ENCODE data around the gene ABHD10. TPM values are rescaled to one million over a fixed set of nuclear protein-coding genes. Genes with fewer than 3 reads are reported as not detected.

The ABHD10 gene
- total RNA-seq, 3 donors from 2014 or later (not counting 1 experiment from before 2014, with no cell fraction given): 21.6 to 24.0 (median 22.6) TPM

GRCh38 chr3:112002096-112002971 is 23.5 kb downstream of the ABHD10 start:
- no peak overlapping the region for H3K27ac Mint-ChIP-seq
- H3K27me3 Mint-ChIP-seq (ENCODE audit: low read depth in 2 of 2): peaks cover 10 to 18% of the 10 kb centered on the region in 2 donors
- H3K4me1 Mint-ChIP-seq: peaks cover 26 to 29% of the 10 kb centered on the region in 2 donors
- peaks cover 22% of the 10 kb centered on the region for H3K4me1 ChIP-seq (ENCODE audit: control insufficient read depth, insufficient read depth, low read length)
- H3K4me3 Mint-ChIP-seq: no peak overlapping the region
- ATAC-seq (no peak), DNase-seq (peak in 1 of 2 donors; percentile 19)
- no peaks in the 10 kb centered on the region for H3K36me3 Mint-ChIP-seq
- WGBS (ENCODE audit: insufficient coverage): 74% methylated on average over 7 of the region's 8 CpGs
- H3K36me3 ChIP-seq (ENCODE audit: control insufficient read depth, insufficient read depth, low read length): no peaks in the 10 kb centered on the region
- H3K27me3 ChIP-seq (ENCODE audit: control insufficient read depth, insufficient read depth, low read length): no peaks in the 10 kb centered on the region
- intact Hi-C loops (cut with micrococcal nuclease): no loop called here
- no peak overlapping the region for H3K27ac ChIP-seq (ENCODE audit: low read length)
- no peaks in the 10 kb centered on the region for H3K9me3 Mint-ChIP-seq
- H3K9me3 ChIP-seq (ENCODE audit: control insufficient read depth, insufficient read depth, low read length): no peaks in the 10 kb centered on the region
- no peak for TF ChIP-seq CTCF (IDR thresholded peaks at IDR 0.05)
- no peak overlapping the region for H3K4me3 ChIP-seq (ENCODE audit: low read length)

GRCh38 chr3:112003321-112004080 is 24.7 kb downstream of the ABHD10 start:
- H3K4me1 Mint-ChIP-seq: peaks cover 26 to 27% of the 10 kb centered on the region in 2 donors
- Histone ChIP-seq H3K9me3 (ENCODE audit: control insufficient read depth, insufficient read depth, low read length) (no peaks in the 10 kb centered on the region), H3K27ac (ENCODE audit: low read length) (no peak overlapping the region), H3K4me1 (ENCODE audit: control insufficient read depth, insufficient read depth, low read length) (peaks cover 20% of the 10 kb centered on the region), H3K36me3 (ENCODE audit: control insufficient read depth, insufficient read depth, low read length) (no peaks in the 10 kb centered on the region), H3K27me3 (ENCODE audit: control insufficient read depth, insufficient read depth, low read length) (no peaks in the 10 kb centered on the region), H3K4me3 (ENCODE audit: low read length) (no peak overlapping the region)
- no peak for TF ChIP-seq CTCF (IDR thresholded peaks at IDR 0.05)
- no peak overlapping the region for H3K27ac Mint-ChIP-seq
- H3K36me3 Mint-ChIP-seq: no peaks in the 10 kb centered on the region
- no peaks in the 10 kb centered on the region for H3K9me3 Mint-ChIP-seq
- no peak overlapping the region for H3K4me3 Mint-ChIP-seq
- no peak for DNase-seq
- peaks cover 8 to 14% of the 10 kb centered on the region in 2 donors for H3K27me3 Mint-ChIP-seq (ENCODE audit: low read depth in 2 of 2)
- WGBS (ENCODE audit: insufficient coverage): 91% methylated on average over 4 of the region's 4 CpGs
- intact Hi-C loops (cut with micrococcal nuclease): no loop called here
- ATAC-seq: no peak

DNA sequence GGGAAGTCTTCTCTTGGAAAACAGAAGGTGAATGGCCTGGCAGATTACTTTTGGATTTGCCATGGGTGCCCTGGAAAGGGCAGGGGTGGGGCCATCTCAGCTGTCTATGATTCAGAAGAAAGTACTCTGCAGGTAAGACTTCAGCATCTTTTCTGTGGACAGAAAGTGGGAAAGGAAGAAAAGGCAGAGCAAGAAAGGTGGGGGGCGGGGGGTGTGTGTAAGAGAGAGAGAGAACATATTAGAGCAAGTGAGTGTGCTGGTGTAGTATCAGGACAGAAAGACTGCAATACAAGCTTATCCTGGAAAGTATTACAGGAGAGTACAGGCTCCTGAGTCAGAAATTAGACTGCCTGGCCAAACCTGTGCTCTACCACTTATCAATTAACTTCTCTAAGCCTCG is 25.4 kb downstream of the ABHD10 start:
- H3K27ac Mint-ChIP-seq: no peak overlapping the region
- Histone ChIP-seq H3K27ac (ENCODE audit: low read length) (no peak overlapping the region), H3K27me3 (ENCODE audit: control insufficient read depth, insufficient read depth, low read length) (no peaks in the 10 kb centered on the region), H3K4me3 (ENCODE audit: low read length) (no peak overlapping the region), H3K36me3 (ENCODE audit: control insufficient read depth, insufficient read depth, low read length) (no peaks in the 10 kb centered on the region), H3K9me3 (ENCODE audit: control insufficient read depth, insufficient read depth, low read length) (no peaks in the 10 kb centered on the region), H3K4me1 (ENCODE audit: control insufficient read depth, insufficient read depth, low read length) (peaks cover 13% of the 10 kb centered on the region)
- WGBS (ENCODE audit: insufficient coverage): 100% methylated on average over 1 of the region's 2 CpGs
- H3K9me3 Mint-ChIP-seq: no peaks in the 10 kb centered on the region
- no peak for ATAC-seq
- H3K4me1 Mint-ChIP-seq: peaks cover 20% of the 10 kb centered on the region in 2 donors
- no peak for DNase-seq
- TF ChIP-seq CTCF (IDR thresholded peaks at IDR 0.05): no peak
- no peaks in the 10 kb centered on the region for H3K36me3 Mint-ChIP-seq
- peaks cover 4 to 10% of the 10 kb centered on the region in 2 donors for H3K27me3 Mint-ChIP-seq (ENCODE audit: low read depth in 2 of 2)
- H3K4me3 Mint-ChIP-seq: no peak overlapping the region
- intact Hi-C loops (cut with micrococcal nuclease): no loop called here

All from natural killer cell (primary cell).